Stimulated activated CD4-positive, alpha-beta T cell treated with anti-CD3 and anti-CD28 coated beads, Interleukin-12 subunit alpha, Interleukin-12 subunit beta, amount 100 ng/mL, for 4 hours (primary cell): ENCODE data around the gene DCUN1D2.
A peak's percentile ranks its signal among the peaks of the same experiment; 100 is the strongest.
"Not testable (repeated sequence)": the region's sequence is repeated elsewhere in the genome, so short reads cannot be mapped to it uniquely, and the experiment has no call there.

Experiments
- DNase-seq: peaks from one replicate; pipeline ENCODE4 v3.0.0-alpha.2; 2020

DCUN1D2 gene

DNA sequence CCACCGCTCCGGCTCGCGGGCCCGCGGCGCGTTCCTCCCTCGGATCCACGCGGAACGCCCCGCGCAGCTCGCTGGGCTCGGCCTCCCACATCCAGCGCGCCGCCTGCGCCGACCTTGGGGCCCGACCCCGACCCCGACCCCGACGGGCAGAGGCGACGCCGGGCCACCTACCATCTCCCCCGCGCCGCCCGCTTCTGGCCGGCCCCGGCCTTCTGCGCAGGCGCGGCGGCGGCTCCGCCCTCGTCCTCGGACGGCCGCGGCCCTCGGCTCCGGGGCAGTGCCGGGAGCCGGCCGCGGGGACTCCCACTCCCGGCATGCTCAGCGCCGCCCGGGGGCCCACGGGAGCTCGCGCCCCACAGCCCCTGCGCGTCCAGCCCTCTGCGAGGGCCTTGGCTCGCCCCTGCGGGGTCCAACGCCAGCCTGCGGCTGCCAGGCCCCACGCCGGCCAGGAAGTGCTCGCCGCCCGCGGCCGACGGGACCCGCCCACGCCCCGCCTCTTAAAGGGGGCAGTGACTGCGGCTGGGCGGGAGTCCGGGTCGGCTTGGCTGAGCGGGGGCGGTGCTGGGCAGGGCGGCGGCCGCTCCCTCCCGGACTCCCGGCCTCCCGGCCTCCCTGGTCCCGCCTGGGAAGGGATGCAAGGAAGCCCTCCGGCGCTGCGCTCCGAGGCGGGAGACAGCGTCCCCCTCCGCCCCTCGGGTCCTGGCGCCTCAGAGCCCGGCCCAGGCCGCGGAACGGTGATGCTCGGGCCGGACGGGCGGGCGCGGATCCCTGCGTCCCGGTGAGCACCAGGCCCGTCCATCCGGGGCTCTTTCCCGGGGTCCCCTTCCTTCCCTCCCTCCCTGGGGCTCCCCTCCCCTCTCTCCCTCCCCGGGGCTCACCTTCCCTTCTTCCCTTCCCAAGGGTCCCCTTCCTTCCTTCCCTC is at the start of gene DCUN1D2:
DCUN1D2 (minus strand) TSS at position 216 of the 922 bp plus-strand sequence; CDS start at position 174, 42 bp downstream.
- peak; percentile 74 for DNase-seq

DNA sequence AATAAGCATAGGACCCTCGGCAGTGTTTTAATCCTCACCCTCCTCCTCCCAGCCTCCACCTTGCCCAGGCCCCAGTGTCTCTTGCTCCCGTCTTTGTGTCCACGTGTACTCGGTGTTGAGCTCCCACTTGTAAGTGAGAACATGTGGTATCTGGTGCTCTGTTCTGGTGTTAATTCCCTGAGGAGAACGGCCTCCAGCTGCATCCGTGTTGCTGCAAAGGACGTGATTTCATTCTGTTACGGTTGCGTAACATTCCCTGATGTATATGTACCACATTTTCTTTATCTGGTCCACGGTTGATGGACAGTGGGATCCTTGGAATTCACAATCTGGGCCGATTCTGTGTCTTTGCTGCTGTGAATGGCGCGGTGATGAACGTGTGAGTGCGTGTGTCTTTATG is 49.3 kb upstream of the DCUN1D2 start:
- no peak for DNase-seq

DNA sequence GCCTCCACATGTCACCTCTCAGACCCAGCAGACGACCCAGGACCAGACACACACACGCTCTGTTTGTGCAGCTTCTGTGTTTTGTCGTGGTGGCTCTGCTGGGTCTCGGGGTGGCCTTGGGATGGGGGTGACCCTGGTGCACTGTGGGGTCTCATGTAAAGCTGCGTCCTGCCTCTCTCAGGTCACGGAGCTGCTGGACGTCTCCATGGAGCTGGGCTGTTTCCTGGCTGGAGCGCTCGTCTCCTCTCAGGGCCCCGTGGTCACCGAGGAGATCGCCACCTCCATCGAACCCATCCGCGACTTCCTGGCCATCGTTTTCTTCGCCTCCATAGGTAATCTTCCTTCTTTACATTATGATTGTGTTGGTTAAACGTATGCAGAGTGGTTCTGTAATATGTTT is 48.7 kb upstream of the DCUN1D2 start:
- DNase-seq: no peak

DNA sequence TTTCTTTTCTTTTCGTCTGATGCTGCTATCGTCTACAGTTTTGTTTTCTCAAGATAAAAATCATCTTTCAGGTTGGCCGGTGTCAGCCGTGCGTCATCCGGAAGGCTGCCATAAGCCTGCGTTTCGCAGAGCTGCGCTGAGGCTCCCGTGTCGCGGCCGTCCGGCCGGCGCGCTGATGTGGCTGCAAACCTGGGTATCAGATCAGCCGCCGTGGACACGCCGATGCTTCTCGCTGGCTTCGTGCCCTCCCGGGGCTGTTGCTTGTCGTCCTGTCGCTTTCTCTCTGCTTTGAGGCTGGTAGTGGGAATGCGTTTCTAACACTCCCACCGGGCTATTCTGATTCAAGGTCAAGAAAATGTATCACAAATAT is 48.2 kb upstream of the DCUN1D2 start:
- no peak for DNase-seq

DNA sequence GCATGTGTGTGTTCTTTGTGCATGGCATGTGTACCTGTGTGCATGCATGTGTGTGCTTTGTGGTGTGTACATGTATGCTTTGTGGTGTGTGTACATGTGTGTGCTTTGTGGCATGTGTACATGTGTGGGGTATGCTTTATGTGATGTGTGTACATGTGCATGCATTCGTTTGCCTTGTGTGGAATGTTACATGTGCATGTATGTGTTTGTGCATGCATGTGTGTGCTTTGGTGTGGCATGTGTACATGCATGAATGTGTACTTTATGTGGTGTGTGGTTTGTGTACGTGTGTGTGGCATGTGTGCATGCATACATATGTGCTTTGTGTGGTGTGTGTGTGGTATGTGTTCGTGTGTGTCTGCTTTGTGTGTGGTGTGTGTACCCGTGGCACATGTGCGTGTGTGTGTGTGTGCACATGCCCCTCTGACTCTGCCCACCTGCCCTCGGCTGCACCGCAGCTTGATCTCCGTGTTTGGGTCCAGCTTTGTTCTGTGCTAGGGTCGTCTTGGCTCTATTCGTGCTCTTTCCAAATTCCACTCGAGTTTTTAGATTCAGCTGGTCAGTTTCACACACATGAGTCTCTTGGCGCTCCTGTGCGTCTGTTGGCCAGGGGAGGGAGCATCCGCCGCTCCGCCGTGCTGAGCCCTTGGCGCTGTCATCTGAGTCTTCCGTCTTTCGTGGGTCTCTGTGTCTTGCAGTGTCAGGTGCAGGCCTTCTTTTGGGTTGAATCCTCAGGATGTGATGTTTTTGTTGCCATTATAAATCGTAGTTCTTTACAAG is 47.6 kb upstream of the DCUN1D2 start:
- DNase-seq: no peak

DNA sequence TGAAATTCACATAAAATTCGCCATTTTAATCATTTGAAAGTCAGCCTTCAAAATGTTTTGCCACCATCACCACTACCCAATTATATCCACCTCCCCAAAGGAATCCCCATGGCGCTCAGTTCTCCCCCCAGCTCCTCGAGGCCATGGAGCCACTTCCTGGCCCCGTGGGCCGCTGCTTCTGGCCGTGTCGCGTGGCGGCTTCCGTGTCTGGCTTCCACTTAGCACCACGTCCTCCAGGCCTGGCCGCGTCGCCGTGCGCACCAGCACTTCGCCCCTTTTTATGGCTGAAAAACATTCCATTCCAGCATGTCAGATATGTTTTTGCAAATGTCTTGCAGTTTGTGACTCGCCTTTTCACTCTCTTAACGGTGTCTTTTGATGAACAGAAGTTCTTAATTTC is 46.7 kb upstream of the DCUN1D2 start:
- DNase-seq: no peak

DNA sequence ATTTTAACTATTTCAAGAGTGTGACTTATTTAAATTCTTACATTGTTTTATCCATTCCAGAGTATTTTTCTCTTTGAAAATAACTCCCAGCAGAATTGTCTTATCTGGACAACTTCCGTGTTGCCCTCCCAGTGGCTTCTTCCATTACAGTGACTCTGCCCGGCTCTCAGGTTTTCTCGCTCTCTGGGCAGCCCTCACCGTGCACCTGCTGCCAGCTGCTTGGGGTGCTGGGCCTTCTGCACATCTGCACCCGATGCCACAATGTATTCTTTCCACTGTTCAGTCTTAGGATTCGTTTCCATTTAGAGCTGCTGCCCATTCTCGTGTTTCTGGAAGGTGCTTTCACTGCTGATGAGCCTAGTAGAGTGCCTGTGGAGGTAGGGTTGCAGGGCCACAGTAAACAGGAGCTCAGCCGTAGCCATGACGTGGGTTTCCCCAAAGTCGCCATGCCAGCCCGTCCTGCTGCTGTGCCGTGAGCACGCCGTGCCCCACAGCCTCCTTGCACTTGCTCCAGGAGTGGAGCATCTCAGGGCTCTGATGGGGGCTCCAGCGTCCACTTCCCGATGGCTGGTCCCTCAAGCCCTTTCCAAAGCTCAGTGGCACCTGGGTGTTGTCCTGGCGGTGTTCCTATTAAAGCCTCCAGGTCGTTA is 46.1 kb upstream of the DCUN1D2 start:
- no peak for DNase-seq

DNA sequence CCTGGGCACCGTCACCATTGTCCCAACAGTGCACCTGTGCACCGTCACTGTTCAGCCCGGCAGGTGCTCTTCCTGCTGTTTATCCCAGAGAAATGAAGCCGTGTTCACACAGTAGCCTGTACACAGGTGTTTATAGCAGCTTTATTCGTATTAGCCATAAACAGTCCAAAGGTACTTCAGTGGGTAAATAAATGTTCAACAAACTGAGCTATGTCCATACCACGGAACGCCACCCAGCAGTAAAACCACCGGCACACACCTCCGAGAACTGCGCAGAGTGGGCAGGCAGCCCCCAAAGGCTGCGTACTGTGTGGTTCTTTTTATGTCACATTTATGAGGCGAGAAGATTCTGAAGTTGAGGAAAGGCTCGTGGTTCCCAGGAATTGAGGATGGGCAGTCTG is 44.9 kb upstream of the DCUN1D2 start:
- no peak for DNase-seq

DNA sequence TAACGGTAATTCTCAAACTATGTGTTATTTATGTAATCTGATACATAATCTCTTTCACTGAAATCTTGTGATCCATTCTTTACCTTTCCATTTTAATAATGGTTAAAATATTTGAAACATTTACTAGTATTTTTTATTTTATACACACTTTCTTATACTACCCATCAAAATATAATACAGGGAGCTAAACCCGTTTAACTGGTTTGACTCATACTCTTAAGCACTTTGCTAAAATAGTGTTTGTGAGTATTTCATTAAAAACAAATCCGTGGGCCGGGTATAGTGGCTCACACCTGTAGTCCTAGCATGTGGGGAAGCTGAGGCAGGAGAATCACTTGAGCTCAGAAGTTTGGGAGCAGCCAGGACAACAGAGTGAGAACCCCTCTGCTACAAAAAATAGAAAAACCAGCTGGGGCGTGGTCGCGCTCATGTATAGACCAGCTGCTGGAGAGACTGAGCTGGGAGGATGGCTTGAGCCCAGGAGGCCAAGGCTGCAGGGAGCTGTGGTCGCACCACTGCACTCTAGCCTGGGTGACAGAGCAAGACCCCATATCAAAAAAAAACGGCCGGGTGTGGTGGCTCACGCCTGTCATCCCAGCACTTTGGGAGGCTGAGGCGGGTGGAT is 43.8 kb upstream of the DCUN1D2 start:
- no peak for DNase-seq

DNA sequence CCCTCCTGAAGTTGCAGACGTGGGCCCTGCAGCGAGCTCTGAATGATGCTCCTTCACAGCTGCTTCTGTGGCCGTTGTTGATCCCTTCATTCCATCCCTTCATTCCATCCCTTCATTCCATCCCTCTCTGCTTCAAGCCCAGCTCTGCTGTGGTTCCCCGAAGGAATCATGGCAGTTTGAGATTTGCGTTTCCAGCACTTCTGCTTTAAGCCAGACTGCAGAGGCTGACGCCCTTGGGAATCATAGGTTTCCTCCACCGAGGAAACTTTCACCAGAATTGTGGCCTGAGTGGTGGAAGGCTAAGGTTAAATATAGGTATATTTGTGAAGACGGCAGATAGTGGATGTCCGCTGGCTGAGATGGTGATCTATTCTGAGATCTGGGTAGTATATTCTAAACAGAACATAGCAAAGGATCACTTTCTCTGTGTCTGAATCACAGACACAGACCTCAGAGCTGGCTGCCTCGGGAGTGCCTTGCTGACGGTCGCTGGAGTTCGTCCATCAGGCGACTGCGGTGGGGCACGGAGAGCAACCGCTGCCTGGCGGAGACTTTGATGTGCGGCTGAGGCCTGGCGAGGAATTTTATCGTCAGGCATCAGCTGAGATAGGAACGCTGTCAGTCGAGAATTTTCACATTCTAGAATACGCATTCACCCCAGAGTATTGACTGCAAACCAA is 42.8 kb upstream of the DCUN1D2 start:
- DNase-seq: no peak

DNA sequence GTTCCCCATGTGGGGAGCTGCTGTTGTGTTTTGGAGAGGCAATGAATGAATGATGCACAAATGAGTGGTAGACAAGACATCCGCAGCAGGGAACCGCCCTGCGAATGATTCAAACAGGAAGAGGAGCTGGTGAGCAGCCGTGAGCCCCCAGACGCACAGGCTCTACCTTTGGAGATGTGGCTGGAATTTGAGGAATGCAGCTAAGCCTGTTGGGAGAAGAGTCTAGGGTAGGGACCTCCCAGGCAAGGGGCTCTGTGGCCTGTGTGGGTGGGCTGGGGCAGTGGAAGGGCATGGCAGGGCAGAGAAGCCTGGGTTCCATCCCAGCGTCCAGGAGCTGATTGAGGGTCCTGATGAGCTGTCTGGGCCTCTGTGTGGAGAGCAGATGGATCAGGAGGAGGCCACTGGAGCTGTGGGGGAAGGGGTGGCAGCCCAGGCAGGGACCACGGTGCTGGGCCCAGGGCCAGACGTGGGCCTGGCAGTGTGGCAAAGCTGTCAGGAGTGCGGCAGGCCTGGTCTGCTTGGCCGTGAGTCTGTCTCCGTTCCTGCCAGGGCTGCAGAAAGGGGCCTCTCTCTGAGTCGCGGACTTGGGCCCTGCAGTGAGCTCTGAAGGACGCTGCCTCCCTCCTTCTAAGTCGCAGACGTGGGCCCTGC is 41.8 kb upstream of the DCUN1D2 start:
- DNase-seq: no peak

DNA sequence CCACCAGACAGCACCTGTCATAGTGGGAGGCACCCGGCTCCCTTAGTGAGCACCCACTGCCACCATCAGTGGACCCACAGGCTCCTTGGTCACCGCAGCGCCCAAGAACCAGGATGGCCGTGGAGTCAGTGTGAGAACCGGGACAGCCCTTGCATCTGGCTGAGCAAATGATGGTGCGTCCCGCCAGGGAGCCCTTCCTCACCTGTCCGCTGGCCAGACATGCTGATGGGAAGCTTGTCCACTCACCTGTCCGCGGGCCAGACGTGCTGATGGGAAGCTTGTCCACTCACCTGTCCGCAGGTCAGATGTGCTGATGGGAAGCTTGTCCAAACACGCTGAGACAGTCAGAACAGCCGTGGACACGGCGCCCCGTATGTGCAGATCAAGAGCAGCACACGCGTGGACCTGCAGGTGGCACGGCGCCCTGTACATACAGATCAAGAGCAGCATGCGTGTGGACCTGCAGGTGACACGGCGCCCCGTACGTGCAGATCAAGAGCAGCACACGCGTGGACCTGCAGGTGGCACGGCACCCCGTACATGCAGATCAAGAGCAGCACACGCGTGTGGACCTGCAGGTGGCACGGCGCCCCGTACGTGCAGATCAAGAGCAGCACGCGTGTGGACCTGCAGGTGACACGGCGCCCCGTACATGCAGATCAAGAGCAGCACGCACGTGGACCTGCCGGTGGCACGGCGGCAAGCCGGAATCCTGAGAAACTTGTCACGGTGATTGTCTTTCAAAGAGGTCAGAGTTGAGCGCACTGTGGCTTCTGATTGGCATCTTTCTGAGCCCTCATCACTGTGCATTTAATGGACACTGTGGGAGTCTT is 40.7 kb upstream of the DCUN1D2 start:
- no peak for DNase-seq

DNA sequence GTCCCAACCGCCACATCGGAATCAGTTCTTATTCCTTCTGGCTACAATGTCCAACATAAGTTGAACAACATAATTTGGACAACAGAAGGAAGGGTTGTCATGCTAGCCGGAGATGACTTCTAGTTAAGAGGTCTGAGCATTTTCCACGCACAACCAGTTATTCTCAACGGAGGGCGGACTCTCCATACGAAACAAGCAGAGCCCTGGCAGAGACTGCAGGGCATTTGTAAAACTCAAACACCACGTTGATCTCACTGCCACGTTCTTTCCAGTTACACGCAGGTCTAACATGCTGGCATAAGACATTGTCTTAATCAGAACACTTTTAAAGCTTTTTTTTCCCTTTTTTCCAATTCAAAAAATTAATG is 38.3 kb upstream of the DCUN1D2 start:
- DNase-seq: no peak

DNA sequence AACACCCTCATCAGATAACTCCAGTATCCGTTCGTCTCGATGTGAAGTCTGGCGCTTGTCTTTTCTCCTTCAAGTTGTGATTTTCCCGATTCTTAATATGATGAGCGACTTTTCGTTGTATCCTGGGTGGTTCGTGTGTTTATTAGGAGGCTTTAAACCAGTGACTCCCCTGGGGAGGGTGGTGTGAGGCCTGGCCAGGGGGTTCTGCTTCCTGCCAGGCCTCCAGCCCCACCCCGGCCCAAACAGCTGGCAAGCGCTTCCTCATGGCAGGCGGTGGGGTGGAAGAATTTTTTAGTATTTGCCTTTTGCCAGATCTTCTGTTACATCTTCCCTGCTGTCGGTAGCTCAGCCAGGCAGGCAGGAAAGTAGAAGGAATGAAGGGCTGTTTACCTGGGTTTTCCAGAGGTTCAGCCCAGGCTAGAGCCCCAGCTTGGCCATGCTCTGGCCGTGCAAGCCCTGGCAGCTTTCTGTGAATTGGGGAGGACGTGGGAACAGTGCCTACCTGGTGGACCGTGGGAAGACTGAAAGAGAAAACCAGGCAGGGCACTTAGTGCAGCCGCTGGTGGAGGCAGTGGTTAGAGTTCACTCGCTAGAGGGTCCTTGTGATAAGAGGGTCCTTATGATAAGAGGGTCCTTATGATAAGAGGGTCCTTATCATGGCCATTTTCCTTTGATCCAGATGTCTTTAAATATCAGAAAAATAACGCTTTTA is 37.7 kb upstream of the DCUN1D2 start:
- DNase-seq: no peak

DNA sequence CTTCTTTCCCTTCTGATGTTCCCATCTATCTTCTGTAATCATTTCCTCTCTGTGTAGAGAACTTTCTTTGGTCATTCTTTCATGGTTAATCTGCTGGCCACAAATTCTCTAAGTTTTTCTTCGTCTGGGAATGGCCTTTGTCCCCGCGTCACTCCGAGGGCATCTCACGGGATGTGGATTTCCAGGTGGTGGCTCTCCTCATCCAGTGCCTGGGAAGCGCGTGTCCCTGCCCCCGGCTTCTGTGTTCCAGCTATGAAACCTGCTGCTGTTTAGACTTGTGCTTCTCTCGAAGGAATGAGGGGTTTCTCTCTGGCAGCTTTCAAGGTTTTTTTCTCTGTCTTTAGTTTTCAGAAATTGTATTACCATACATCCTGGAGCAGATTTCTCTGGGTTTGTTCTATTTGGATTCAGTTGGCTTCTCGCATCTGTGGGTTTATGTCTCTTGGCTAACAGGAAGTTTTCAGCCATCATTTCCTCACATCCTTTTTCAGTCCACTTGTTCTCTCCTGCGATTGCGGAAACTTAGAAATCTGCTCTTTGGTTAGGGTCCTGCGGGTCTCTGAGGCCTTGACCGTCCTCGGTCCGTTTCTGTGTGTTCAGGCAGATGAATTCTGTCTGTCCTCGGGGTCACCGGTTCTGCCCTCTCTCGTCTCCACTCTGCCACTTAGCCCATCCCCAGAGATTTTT is 36.9 kb upstream of the DCUN1D2 start:
- no peak for DNase-seq

DNA sequence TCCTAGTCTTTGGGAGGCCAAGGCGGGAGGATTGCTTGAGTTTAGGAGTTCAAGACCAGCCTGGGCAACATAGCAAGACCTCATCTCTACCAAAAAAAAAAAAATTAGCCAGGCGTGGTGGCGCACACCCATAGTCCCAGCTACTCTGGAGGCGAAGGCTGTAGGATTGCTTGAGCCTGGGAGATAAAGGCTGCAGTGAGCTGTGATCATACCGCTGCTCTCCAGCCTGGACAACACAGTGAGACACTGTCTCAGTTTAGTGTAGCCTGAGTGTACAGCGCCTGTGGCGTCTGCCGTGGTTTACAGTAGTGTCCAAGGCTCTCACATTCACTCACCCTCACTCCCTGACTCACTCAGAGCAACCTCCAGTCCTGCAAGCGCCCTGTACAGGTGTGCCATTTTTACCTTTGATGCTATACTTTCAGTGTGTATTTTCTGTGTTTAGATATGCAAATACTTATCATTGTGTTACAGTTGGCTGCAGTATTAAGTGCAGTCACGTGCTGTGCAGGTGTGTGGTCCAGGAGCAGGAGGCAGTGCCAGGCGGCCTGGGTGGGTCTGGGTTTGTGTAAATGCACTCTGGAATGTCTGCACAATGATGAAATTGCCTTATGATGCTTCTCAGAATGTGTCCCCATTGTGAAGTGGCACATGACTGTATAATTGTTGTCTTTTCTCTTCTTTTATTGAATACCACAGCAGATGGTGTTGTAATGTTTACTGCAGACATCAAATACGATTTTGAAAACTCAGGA is 36.1 kb upstream of the DCUN1D2 start:
- no peak for DNase-seq

DNA sequence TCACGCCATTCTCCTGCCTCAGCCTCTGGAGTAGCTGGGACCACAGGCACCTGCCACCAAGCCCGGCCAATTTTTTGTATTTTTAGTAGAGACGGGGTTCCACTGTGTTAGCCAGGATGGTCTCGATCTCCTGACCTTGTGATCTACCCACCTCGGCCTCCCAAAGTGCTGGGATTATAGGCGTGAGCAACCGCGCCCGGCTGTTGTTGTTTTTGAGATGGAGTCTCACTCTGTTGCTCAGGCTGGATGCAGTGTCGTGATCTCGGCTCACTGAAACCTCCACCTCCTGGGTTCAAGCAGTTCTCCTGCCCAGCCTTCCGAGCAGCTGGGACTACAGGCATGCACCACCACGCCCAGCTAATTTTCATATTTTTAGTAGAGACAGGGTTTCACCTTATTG is 31.9 kb upstream of the DCUN1D2 start:
- DNase-seq: not testable (repeated sequence)

DNA sequence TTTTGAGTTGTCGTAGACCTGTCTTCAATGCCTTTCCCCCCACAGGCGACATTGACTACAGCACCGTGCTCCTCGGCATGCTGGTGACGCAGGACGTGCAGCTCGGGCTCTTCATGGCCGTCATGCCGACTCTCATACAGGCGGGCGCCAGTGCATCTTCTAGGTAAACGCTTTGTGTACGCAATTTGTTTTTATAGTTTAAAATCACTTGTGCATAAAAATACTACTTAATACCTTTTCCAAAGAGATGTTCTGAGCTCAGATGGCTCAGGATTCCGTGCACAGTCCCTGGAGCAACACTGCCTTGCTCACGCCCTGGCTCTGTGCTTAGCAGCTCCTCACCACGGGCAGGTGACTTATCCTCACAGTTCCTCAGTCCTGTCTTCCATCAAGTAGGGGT is 30.1 kb upstream of the DCUN1D2 start:
- DNase-seq: no peak

DNA sequence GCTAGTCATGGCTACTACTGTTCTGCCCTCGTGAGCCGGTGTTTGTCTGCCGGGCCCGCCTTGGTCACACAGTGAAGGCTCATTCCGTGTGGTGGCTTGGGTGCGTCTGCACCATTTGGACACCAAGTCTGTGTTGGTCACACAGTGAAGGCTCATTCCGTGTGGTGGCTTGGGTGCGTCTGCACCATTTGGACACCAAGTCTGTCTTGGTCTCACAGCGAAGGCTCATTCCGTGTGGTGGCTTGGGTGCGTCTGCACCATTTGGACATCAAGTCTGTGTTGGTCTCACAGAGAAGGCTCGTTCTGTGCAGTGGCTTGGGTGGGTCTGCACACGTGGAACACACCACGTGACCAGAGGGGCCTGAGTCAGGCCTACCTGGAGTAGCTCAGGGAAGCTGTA is 29.0 kb upstream of the DCUN1D2 start:
- no peak for DNase-seq
